ENCODE results near the gene RALB. TPM values are rescaled to one million over a fixed set of nuclear protein-coding genes. Genes with fewer than 3 reads are reported as not detected.

The RALB gene
- total and polyA plus RNA-seq, 2 of the 4 experiments (the other 2 are of a cell fraction), result 53.6 to 54.7 TPM

DNA sequence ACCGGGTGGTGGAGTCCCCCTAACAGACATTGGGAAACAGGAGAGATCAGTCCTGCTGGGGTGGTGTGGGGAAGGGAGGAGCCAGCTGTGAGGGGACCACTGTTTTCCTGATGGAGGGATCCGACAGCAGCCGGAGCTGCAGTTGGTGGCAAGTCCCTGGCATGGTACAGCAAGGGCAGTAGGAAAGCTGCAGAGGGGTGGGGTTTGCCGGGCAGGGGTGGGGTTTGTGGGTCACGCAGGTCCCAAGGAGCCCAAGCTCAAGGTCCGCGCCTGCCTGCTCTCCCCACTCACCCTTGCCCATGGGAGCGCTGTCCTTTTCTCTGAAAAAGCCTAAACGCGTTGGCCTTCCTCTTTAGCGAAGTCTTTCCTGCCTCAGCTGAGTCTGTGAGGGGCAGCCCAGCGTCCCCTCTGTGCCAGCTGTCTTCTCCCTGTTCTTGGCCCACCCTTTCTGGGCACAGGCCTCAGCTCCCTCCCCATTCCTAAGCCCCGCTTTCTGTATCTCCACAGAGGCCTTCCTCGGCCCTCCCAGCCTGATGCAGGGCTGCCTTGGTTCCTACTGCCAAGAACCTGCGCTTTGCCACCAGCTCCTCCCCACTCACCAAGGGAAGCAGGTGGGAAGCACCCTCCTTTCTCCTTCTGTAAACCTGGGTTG is 64.0 kb downstream of the RALB start:
- H2AFZ ChIP-seq (replicated peaks; ENCODE audit: low read length, poor library complexity), result no peak overlapping the region
- H2BK20ac ChIP-seq (ENCODE audit: low read depth, low read length), result no peak overlapping the region
- H2AK9ac ChIP-seq (replicated peaks; ENCODE audit: low read depth, low read length, poor library complexity), result no peak overlapping the region
- DNase-seq, result no peak
- POLR2A ChIA-PET (ENCODE audit: unreplicated experiment), result interaction anchor here (0.6 kb wide), 1 partner anchor 1421 kb away, joined by 7 read pairs; no protein-coding TSS in a partner anchor
- no peaks in the 10 kb centered on the region for H3K9me1 ChIP-seq (ENCODE audit: insufficient read depth, low read length)
- no peaks in the 10 kb centered on the region for H4K20me1 ChIP-seq (ENCODE audit: insufficient read depth, low read length)
- whole genome bisulfite sequencing, 2 experiments (ENCODE audit: extremely low coverage in 2 of 2, insufficient read length in 1 of 2), result 97% methylated on average over 4 of the region's 15 CpGs; no CpG with 5 or more reads in 1 of the 2 experiments
- H3K18ac ChIP-seq (ENCODE audit: low read depth, low read length), result no peak overlapping the region
- no TSS peak for BruUV-seq (replicated peaks)
- no peak overlapping the region for H2BK15ac ChIP-seq (ENCODE audit: low read depth, low read length)
- no peak overlapping the region for H3K4me2 ChIP-seq (ENCODE audit: low read depth, low read length)
- no peaks in the 10 kb centered on the region for H3K36me3 ChIP-seq (ENCODE audit: control insufficient read depth, insufficient read depth, low read length)
- no peaks in the 10 kb centered on the region for H3K9me3 ChIP-seq (ENCODE audit: control insufficient read depth, insufficient read depth, low read length)
- no peak overlapping the region for H2AK5ac ChIP-seq (ENCODE audit: low read depth, low read length)
- CTCF ChIA-PET, result interaction anchor here (0.6 kb wide), 1 partner anchor 494 kb away, joined by 3 read pairs; no protein-coding TSS in a partner anchor
- peaks cover 31% of the 10 kb centered on the region for H3K27me3 ChIP-seq (ENCODE audit: control insufficient read depth, insufficient read depth, low read length)
- H3K9ac ChIP-seq (ENCODE audit: low read depth, low read length), result no peak overlapping the region
- no peaks in the 10 kb centered on the region for H3K79me1 ChIP-seq (ENCODE audit: low read depth in 1 of 2, low read length in 2 of 2)
- no peaks in the 10 kb centered on the region; the same call in 1 of the 2 replicates for H3K4me1 ChIP-seq (ENCODE audit: control insufficient read depth, insufficient read depth, low read length)
- no peak overlapping the region for H3K4me3 ChIP-seq (ENCODE audit: insufficient read depth, low read depth, low read length)
- dilution Hi-C loops (cut with HindIII; ENCODE audit: low sequenced_read_pairs, unreplicated experiment) (no loop called here), in situ Hi-C loops (cut with MboI; ENCODE audit: low sequenced_read_pairs) (no loop called here), intact Hi-C loops (cut with micrococcal nuclease) (no loop called here)
- H3K23ac ChIP-seq (ENCODE audit: low read depth, low read length), result no peak overlapping the region
- H3K14ac ChIP-seq (replicated peaks; ENCODE audit: low read depth, low read length), result no peak overlapping the region
- H3K4ac ChIP-seq (ENCODE audit: low read depth, low read length), result no peak overlapping the region
- H4K91ac ChIP-seq (ENCODE audit: insufficient read depth, low read depth, low read length), result no peak overlapping the region
- TF ChIP-seq RAD21 (IDR thresholded peaks at IDR 0.05; ENCODE audit: low read length) (no peak), RCOR1 (IDR thresholded peaks at IDR 0.05; ENCODE audit: insufficient replicate concordance, low read length) (no peak), POLR2A (IDR thresholded peaks at IDR 0.05; ENCODE audit: low read depth, low read length) (no peak), FOS (IDR thresholded peaks at IDR 0.05; ENCODE audit: low read depth, low read length) (no peak), RFX5 (IDR thresholded peaks at IDR 0.05; ENCODE audit: low read depth, low read length) (no peak)
- ATAC-seq (ENCODE audit: low read depth), result no peak
- H3K27ac ChIP-seq (ENCODE audit: insufficient read depth, low read length), result no peak overlapping the region
- H3K56ac ChIP-seq (ENCODE audit: extremely low read depth, insufficient read depth, low read length), result no peak overlapping the region
- no peak overlapping the region for H2BK120ac ChIP-seq (ENCODE audit: low read depth, low read length)
- H4K5ac ChIP-seq (ENCODE audit: low read depth, low read length), result no peak overlapping the region
- H4K8ac ChIP-seq (ENCODE audit: low read depth in 2 of 2, low read length in 2 of 2), result no peak overlapping the region
- no peak overlapping the region for H2BK5ac ChIP-seq (ENCODE audit: low read depth, low read length, poor library complexity, severe bottlenecking)
